ENCODE results near the gene RPL27. TPM values are rescaled to one million over a fixed set of nuclear protein-coding genes. Genes with fewer than 3 reads are reported as not detected.
"Not testable (repeated sequence)": the region's sequence is repeated elsewhere in the genome, so short reads cannot be mapped to it uniquely, and the experiment has no call there.

The RPL27 gene
- total RNA-seq, 2 experiments from 2014 or later = 1,039 to 1,066 TPM

DNA sequence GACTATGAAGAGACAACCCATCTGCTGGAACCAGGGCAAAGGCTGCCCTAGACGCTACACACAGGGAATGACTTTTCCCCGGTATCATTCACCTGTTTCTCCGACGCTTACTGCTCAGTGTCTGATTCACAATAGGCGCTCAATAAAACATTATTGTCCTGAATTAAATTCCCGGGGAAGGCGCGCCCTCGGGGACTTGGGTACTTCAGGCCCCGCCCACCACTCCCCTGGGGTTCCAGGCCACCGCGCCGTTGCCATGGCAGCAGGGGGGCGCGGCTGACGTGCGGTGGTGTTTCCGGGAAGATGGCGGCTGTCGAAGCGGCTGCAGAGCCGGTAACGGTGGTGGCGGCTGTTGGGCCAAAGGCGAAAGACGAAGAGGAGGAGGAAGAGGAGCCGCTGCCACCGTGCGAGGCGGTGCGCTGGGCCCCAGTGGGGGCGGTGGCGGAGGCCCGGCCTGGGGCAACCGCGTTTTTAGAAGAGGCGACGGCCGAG is 17.9 kb upstream of the RPL27 start, which contains the start of gene RUNDC1:
RUNDC1 (plus strand) TSS at position 292 of the 492 bp plus-strand sequence; CDS start at position 304, 12 bp downstream.
- Mint-ChIP-seq H3K36me3 (peaks cover 11% of the 10 kb centered on the region), H3K4me3 (peak within 1 kb of the TSS; percentile 99), H3K27me3 (peaks cover 3% of the 10 kb centered on the region), H3K27ac (peak within 1 kb of the TSS; percentile 97), H3K9me3 (no peaks in the 10 kb centered on the region), H3K4me1 (peaks cover 32% of the 10 kb centered on the region)
- DNase-seq (peak; percentile 95), ATAC-seq (ENCODE audit: low read depth) (peak; percentile 76)
- POLR2A ChIA-PET = interaction anchor here (0.7 to 1.6 kb wide), 6 partner anchors 18 to 388 kb away, joined by 3 to 12 read pairs (median 4); partner anchors contain the start of genes BECN1 and RPL27

DNA sequence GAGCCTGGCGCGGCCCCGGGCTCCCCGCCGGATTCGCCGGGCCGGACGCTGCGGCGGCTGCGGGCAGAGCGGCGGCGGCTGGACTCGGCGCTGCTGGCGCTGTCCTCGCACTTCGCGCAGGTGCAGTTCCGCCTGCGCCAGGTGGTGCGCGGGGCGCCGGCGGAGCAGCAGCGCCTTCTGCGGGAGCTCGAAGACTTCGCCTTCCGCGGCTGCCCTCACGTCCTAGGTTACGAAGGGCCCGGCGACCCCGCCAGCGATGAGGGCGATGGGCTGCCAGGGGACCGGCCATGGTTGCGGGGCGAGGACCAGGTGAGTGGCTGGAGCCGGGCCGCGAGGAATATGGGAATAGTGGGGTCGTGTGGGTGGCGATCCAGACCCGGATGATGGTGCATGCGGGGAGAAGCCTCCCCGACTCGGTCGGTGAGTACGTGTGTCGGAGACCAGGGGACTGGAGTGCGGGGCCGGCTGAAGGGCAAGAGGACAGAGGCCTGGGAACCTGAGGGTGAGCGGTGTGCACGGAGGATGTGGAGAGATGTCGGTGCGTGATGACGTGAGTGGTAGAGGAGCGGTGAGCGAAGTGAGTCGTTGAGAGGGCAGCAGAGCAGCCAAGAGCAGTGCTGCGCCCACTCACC is 17.3 kb upstream of the RPL27 start:
- peak; percentile 70 for DNase-seq
- ATAC-seq (ENCODE audit: low read depth) = peak; percentile 76
- Mint-ChIP-seq H3K4me1 (peaks cover 32% of the 10 kb centered on the region), H3K27ac (peak overlapping the region; percentile 96), H3K9me3 (no peaks in the 10 kb centered on the region), H3K36me3 (peaks cover 14% of the 10 kb centered on the region), H3K4me3 (peak overlapping the region; percentile 99), H3K27me3 (peaks cover 3% of the 10 kb centered on the region)
- POLR2A ChIA-PET = interaction anchor here (1.0 to 1.6 kb wide), 4 partner anchors 17 to 380 kb away, joined by 3 to 12 read pairs (median 4); partner anchors contain the start of genes BECN1 and RPL27

DNA sequence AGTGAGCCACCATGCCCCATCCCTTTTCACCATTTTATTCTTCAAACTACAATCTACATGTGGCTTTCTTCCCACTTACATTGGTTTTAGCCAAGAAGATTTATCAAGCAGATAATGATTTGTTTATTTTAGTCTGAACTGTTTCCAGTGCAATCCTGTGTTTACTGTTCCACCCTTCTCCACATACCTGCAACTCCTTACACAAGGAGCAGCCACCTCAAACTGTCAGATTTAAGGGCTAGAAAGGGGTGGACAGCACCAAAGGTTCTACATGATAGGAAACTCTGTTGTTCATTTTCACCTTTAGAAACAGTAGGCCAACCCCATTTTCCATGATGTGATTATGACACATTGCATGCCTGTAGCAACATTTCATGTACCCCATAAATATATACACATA is 16.0 kb upstream of the RPL27 start:
- Mint-ChIP-seq H3K4me1 (peaks cover 32% of the 10 kb centered on the region), H3K36me3 (peaks cover 17% of the 10 kb centered on the region), H3K9me3 (no peaks in the 10 kb centered on the region), H3K4me3 (peak overlapping the region; percentile 99), H3K27ac (peak overlapping the region; percentile 12), H3K27me3 (peaks cover 3% of the 10 kb centered on the region)
- ATAC-seq (ENCODE audit: low read depth) = no peak
- POLR2A ChIA-PET = interaction anchor here (0.7 kb wide), 1 partner anchor 16 kb away, joined by 3 read pairs; the partner anchor contains the start of gene RPL27
- no peak for DNase-seq

DNA sequence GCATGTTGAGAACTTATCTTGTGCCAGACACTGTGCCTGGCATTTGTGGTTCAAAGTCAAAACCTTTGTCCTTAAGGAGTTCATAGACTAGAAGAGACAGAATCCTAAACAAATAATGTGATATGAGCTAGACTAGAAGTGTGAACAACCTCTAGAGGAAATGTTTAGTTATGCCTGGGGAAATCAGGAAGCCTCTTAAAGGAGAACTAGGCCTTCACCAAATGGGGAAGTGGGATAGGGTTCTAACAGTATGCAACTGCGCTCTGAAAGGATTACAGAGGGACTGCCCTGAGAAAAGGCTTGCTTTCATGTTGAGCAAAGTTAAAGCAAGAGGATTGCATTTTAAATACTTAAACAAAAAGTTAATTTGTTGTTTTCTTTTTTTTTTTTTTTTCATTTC is 13.0 kb upstream of the RPL27 start:
- Mint-ChIP-seq H3K27me3 (no peaks in the 10 kb centered on the region), H3K27ac (no peak overlapping the region), H3K4me3 (no peak overlapping the region), H3K4me1 (peaks cover 24% of the 10 kb centered on the region), H3K9me3 (no peaks in the 10 kb centered on the region), H3K36me3 (peaks cover 29% of the 10 kb centered on the region)
- ATAC-seq (ENCODE audit: low read depth) = no peak
- POLR2A ChIA-PET = no interaction called here
- DNase-seq = no peak

DNA sequence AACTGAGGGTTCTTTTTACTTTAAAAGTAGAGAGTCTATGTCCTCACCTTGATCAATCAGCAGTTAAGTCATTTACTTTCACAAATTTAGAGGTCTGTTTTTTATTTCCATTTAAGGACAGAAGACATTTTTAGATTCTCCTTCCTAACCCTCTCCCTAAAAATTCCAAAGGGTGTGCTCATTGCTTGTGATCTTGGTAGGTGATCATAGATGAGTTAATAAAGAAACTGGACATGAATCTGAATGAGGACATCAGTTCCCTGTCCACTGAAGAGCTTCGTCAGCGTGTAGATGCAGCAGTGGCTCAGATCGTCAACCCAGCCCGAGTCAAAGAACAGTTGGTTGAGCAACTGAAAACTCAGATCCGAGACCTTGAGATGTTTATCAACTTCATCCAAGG is 9.1 kb upstream of the RPL27 start:
- H3K27ac Mint-ChIP-seq = no peak overlapping the region
- H3K36me3 Mint-ChIP-seq = peaks cover 33% of the 10 kb centered on the region
- H3K27me3 Mint-ChIP-seq = no peaks in the 10 kb centered on the region
- no peak overlapping the region for H3K4me3 Mint-ChIP-seq
- no peak for ATAC-seq (ENCODE audit: low read depth)
- DNase-seq = no peak
- POLR2A ChIA-PET = no interaction called here
- no peaks in the 10 kb centered on the region for H3K9me3 Mint-ChIP-seq
- H3K4me1 Mint-ChIP-seq = peaks cover 9% of the 10 kb centered on the region

DNA sequence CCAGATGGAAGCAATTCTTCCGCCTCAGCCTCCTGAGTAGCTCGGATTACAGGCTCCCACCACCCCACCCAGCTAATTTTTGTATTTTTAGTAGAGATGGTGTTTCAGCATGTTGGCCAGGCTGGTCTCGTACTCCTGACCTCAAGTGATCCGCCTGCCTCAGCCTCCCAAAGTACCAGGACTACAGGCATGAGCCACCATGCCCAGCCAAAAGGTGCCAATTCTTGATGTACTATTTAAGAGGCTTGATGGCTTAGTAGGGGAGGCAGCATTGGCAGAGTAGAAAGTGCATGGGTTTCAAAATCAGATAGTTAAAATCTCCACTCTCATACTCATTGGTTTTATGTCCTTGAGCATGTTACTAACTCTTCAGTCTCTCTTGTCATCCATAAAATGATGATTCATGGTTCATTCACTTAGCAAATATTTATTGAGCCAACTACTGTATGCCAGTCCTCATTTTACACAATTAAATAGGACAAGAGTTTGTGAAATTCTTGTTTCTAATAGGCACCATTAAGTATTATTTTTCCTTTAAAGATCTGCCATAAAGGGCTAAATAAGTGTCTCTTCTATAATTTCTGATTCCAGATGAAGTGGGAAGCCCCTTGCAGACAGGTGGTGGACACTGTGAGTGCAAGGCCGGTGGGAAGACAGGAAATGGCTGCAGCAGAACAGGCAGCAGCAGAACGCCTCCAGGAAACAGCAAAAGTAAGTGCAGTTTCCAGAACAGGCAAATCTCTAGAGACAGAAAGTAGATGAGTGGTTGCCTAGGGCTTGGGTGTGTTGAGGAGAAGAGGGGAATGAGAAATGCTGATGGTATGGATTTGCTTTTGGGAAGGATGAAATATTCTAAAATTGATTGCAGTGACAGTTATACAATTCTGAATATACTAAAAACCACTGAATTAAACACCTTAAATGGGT is 8.2 kb upstream of the RPL27 start:
- ATAC-seq (ENCODE audit: low read depth) (no peak), DNase-seq (no peak)
- Mint-ChIP-seq H3K27ac (no peak overlapping the region), H3K9me3 (no peaks in the 10 kb centered on the region), H3K4me3 (no peak overlapping the region), H3K27me3 (no peaks in the 10 kb centered on the region), H3K4me1 (peaks cover 6% of the 10 kb centered on the region), H3K36me3 (peaks cover 34% of the 10 kb centered on the region)
- POLR2A ChIA-PET = no interaction called here

DNA sequence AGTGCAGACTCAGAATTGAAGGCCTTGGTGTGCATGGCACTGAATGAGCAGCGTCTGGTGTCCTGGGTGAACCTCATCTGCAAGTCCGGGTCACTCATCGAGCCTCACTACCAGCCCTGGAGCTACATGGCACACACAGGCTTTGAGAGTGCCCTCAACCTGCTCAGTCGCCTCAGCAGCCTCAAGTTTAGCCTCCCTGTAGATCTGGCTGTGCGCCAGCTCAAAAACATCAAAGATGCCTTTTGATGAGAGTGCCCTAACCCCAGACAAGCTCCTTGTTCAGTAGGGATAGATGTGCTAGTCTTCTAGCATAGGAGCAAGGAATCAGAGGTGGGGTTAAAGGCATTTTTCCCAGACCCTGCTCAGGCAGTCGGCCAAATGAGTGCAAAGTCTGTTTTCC is 6.7 kb upstream of the RPL27 start:
- Mint-ChIP-seq H3K27ac (no peak overlapping the region), H3K4me1 (peaks cover 1% of the 10 kb centered on the region), H3K36me3 (peaks cover 24% of the 10 kb centered on the region), H3K4me3 (no peak overlapping the region), H3K27me3 (no peaks in the 10 kb centered on the region), H3K9me3 (no peaks in the 10 kb centered on the region)
- POLR2A ChIA-PET = no interaction called here
- ATAC-seq (ENCODE audit: low read depth) = no peak
- no peak for DNase-seq

DNA sequence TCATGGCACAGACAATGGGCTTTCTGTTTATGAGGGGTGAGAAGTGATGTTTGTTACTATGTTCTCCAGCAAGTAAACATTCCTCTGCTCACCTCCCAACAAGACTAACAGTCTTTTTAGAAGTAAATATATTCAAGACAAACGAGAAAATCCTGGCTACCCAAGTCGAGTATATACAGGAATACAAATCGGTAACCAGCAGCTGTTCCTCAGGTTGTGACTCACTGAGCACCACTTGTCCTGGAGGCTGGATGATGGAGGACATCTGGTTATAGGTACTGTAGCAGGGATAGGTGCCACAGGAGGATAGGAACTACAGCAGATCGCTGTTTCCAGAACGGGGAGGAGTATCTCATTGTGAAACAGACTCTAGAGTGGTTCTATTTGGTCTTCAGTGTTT is 5.3 kb upstream of the RPL27 start:
- Mint-ChIP-seq H3K36me3 (peaks cover 22% of the 10 kb centered on the region), H3K4me3 (no peak overlapping the region), H3K27ac (no peak overlapping the region), H3K27me3 (no peaks in the 10 kb centered on the region), H3K9me3 (no peaks in the 10 kb centered on the region), H3K4me1 (peaks cover 11% of the 10 kb centered on the region)
- no peak for ATAC-seq (ENCODE audit: low read depth)
- DNase-seq = no peak
- POLR2A ChIA-PET = interaction anchor here (0.6 kb wide), 1 partner anchor 426 kb away, joined by 3 read pairs; the partner anchor contains the start of gene MLX

DNA sequence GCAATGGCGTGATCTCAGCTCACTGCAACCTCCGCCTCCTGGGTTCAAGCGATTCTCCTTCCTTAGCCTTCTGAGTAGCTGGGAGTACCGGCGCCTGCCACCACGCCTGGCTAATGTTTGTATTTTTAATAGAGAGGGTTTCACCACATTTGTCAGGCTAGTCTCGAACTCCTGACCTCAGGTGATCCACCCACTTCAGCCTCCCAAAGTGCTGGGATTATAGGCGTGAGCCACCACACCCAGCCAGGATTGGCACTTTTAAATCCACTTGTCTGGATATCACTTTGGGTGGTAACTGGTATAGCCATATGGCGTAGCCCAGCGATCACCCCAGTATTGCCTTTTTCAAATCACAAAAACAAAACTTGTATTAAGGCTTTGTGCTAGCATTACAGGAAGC is 4.3 kb upstream of the RPL27 start:
- not testable (repeated sequence) for H3K27me3 Mint-ChIP-seq; H3K9me3 Mint-ChIP-seq; DNase-seq; ATAC-seq (ENCODE audit: low read depth); H3K27ac Mint-ChIP-seq; H3K4me3 Mint-ChIP-seq
- POLR2A ChIA-PET = interaction anchor here (0.8 kb wide), 1 partner anchor 11 kb away, joined by 6 read pairs; no protein-coding TSS in a partner anchor
- Mint-ChIP-seq H3K36me3 (peaks cover 21% of the 10 kb centered on the region), H3K4me1 (peaks cover 12% of the 10 kb centered on the region)

DNA sequence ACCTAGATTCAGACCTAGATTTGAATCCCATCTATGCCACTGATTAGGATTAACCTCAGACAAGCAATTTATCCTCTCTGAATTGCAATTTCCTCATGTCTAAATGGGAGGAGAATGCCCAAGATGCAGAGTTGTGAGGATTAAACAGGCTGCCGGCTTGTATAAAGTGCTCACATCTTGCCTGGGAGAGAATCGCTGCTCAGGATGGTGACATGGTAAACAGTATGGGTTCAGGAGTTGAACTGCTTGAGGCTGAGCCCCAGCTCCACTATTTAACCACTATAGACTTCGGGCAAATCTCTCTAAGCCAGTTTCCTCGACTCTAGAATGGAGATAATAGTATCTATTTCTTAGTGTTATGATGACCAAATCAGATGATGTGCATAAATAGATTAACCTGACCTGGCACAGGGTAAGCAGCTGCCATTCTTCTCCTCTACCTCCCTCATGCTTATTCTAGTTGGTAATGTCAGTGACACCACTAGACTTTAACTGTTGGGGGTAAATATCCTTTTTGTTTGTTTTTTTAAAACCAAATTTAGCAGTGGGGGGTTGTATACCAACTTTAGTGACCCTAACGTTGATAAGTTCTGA is 732 bp upstream of the RPL27 start:
- H3K27me3 Mint-ChIP-seq = no peaks in the 10 kb centered on the region
- no peaks in the 10 kb centered on the region for H3K9me3 Mint-ChIP-seq
- peak overlapping the region; percentile 84 for H3K27ac Mint-ChIP-seq
- peak overlapping the region; percentile 92 for H3K4me3 Mint-ChIP-seq
- POLR2A ChIA-PET = interaction anchor here (0.6 to 2.6 kb wide), 34 partner anchors 10 to 724 kb away, joined by 3 to 65 read pairs (median 6); partner anchors contain the start of genes AARSD1, AOC2, BECN1 and BRCA1
- ATAC-seq (ENCODE audit: low read depth) (no peak), DNase-seq (no peak)
- H3K36me3 Mint-ChIP-seq = peaks cover 26% of the 10 kb centered on the region
- peaks cover 27% of the 10 kb centered on the region for H3K4me1 Mint-ChIP-seq

DNA sequence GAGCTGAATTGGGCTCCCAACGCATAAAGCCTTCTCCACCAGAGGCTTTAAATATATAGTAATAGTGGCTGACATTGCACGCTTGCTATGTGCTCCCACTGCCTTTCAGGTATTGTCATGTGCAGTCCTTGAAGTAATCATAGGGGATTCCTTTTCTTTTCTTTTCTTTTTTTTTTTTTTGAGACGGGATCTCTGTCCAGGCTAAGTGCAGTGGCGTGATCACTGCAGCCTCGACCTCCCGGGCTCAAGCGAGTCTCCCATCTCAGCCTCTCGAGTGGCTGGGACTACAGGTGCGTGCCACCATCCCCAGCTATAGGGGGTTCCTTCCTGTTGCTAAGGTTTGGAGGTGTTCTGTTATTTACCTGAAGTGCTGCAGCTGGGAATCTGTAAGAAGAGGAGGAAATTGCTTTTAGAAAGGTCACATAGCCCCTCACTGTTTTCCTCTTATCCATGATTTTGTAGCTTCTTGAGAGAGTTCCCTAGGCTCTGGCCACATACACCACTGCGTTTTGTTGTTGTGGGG is 845 bp downstream of the RPL27 start:
- Mint-ChIP-seq H3K27ac (peak overlapping the region; percentile 84), H3K4me3 (peak overlapping the region; percentile 92), H3K4me1 (peaks cover 27% of the 10 kb centered on the region), H3K36me3 (peaks cover 25% of the 10 kb centered on the region), H3K9me3 (no peaks in the 10 kb centered on the region), H3K27me3 (no peaks in the 10 kb centered on the region)
- POLR2A ChIA-PET = interaction anchor here (0.6 to 2.6 kb wide), 19 partner anchors 8 to 722 kb away, joined by 3 to 65 read pairs (median 8); partner anchors contain the start of genes AARSD1, BECN1, BRCA1 and DHX8
- no peak for DNase-seq
- no peak for ATAC-seq (ENCODE audit: low read depth)

DNA sequence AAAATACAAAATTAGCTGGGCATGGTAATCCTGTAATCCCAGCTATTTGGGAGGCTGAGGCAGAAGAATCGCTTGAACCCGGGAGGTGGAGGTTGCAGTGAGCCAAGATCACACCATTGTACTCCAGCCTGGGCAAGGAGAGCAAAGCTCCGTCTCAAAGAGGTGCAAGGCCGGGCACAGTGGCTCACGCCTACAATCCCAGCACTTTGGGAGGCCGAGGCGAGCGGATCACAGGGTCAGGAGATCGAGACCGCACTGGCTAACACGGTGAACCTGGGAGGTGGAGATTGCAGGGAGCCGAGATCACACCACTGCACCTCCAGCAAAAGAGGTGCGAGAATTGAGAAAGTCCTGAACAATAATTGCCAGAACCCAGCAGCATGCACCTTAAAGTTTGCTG is 2.7 kb downstream of the RPL27 start:
- H3K4me1 Mint-ChIP-seq = peaks cover 25% of the 10 kb centered on the region
- peaks cover 24% of the 10 kb centered on the region for H3K36me3 Mint-ChIP-seq
- H3K27me3 Mint-ChIP-seq; H3K4me3 Mint-ChIP-seq; ATAC-seq (ENCODE audit: low read depth); DNase-seq; H3K9me3 Mint-ChIP-seq; H3K27ac Mint-ChIP-seq: not testable (repeated sequence)
- POLR2A ChIA-PET = interaction anchor here (1.1 kb wide), 1 partner anchor 322 kb away, joined by 3 read pairs; no protein-coding TSS in a partner anchor

Measured in activated naive CD8-positive, alpha-beta T cell treated with anti-CD3 and anti-CD28 coated beads, Interleukin-2, amount 10 ng/mL, durations not matched to agents 7 days and 5 days (primary cell).